ENCODE data around the gene ABLIM1.
A peak's percentile ranks its signal among the peaks of the same experiment; 100 is the strongest.

The ABLIM1 gene

GRCh38 chr10:114646426-114646825, 11.6 kb downstream of the ABLIM1 start:
- DNase-seq = no peak

GRCh38 chr10:114645706-114646105, 12.4 kb downstream of the ABLIM1 start:
- DNase-seq = no peak

GRCh38 chr10:114643158-114643557, 14.9 kb downstream of the ABLIM1 start:
- DNase-seq = no peak

- no peak for DNase-seq
These were observed 15.3 kb downstream of the ABLIM1 start for GRCh38 chr10:114642729-114643128.

GRCh38 chr10:114638821-114639625, 19.1 kb downstream of the ABLIM1 start:
- no peak for DNase-seq

- peak; percentile 25 for DNase-seq
These were observed 22.1 kb downstream of the ABLIM1 start for GRCh38 chr10:114635797-114636550.

GRCh38 chr10:114635101-114635500, 23.0 kb downstream of the ABLIM1 start:
- no peak for DNase-seq

- no peak for DNase-seq
These were observed 23.5 kb downstream of the ABLIM1 start for GRCh38 chr10:114634609-114634979.

GRCh38 chr10:114632869-114633715, 25.0 kb downstream of the ABLIM1 start:
- DNase-seq = peak; percentile 29

GRCh38 chr10:114631666-114632417, 26.2 kb downstream of the ABLIM1 start:
- DNase-seq = peak; percentile 28

- DNase-seq = no peak
These were observed 26.9 kb downstream of the ABLIM1 start for GRCh38 chr10:114631090-114631665.

- DNase-seq = no peak
These were observed 28.0 kb downstream of the ABLIM1 start for GRCh38 chr10:114629824-114630730.

- DNase-seq = no peak
These were observed 28.8 kb downstream of the ABLIM1 start for GRCh38 chr10:114629083-114629823.

- no peak for DNase-seq
These were observed 30.0 kb downstream of the ABLIM1 start for GRCh38 chr10:114628106-114628505.

- DNase-seq = no peak
These were observed 31.2 kb downstream of the ABLIM1 start for GRCh38 chr10:114626841-114627240.

- no peak for DNase-seq
These were observed 32.9 kb downstream of the ABLIM1 start for GRCh38 chr10:114624951-114625780.

GRCh38 chr10:114624422-114624821, 33.7 kb downstream of the ABLIM1 start:
- no peak for DNase-seq

- no peak for DNase-seq
These were observed 34.3 kb downstream of the ABLIM1 start for GRCh38 chr10:114623661-114624294.

- no peak for DNase-seq
These were observed 34.9 kb downstream of the ABLIM1 start for GRCh38 chr10:114623155-114623554.
